Measurements from ENCODE around the gene LTB4R. TPM values are rescaled to one million over a fixed set of nuclear protein-coding genes. Genes with fewer than 3 reads are reported as not detected.
A peak's percentile ranks its signal among the peaks of the same experiment; 100 is the strongest.

The LTB4R gene
- total and polyA plus RNA-seq, 9 of the 15 experiments (the other 6 are each of a cell fraction or from before 2014, with no cell fraction given): 0.38 to 10.5 (median 2.8) TPM

- peak; percentile 72; the same call in 1 of the 2 replicates for TF ChIP-seq GABPB1 (CRISPR knock-in tag; IDR thresholded peaks at IDR 0.05)
- TF ChIP-seq CXXC5 (CRISPR knock-in tag; IDR thresholded peaks at IDR 0.05): peak; percentile 79
- TF ChIP-seq MGA (IDR thresholded peaks at IDR 0.05): peak; percentile 97
- TF ChIP-seq CREB3 (tag; conservative IDR thresholded peaks at IDR 0.05; ENCODE audit: low read depth): no peak
These were observed 4.7 kb downstream of the LTB4R start (continued) for GRCh38 chr14:24315807-24316596.

Data from K562 (cell line).